Glomerular visceral epithelial cell (primary cell): ENCODE measurements around the gene CAPN5.

Experiments
- DNase-seq: peaks from one replicate; pipeline ENCODE4 v3.0.0-alpha.2; 2016; ENCODE audit errors: extremely low spot score

Gene CAPN5

DNA sequence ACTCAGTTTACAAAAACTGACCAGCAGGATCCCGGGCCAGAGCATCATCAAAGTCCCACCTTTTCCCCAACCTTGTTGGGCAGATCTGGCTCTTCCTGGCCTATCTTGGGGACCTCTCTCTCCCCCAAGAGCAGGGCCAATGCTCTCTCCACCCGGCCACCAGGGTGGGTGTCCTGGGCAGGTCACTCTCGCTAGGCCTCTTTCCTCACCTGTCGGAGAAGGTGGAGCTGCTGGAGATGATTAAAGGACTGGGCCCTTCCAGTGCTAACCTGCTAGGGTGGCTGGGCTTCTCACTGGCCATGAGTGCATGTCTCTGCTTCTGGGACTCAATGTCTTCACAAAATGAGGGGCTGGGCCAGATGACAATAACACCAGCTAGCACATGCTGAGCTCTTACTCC is 2.9 kb upstream of the CAPN5 start:
- no peak for DNase-seq

DNA sequence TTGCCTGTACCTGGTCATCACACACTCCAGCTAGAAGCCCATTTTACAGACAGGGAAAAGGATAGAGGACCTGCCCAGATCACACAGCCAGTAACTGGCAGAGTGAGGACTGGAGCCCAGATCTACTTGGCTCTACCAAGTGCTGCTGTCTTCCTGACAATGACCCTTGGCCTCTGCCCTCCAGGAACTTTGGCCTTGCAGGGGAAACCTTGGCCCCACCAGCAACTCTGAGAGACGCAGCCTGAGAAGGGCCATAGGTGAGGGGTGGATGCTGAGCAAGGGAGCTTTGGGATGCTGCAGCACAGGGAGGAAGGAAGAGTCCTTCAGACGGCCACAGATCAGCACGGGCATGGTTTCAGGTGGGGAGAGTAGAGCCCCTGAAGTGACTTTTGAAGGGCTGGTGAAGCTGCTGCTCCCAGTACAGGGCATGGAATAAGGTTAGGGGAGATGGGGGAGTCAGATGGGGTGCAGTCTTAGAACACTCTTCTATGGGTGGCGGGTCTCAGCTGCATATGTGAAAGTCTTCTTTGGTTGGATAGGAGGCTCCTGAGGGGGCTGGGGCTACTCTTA is 2.0 kb upstream of the CAPN5 start:
- no peak for DNase-seq

DNA sequence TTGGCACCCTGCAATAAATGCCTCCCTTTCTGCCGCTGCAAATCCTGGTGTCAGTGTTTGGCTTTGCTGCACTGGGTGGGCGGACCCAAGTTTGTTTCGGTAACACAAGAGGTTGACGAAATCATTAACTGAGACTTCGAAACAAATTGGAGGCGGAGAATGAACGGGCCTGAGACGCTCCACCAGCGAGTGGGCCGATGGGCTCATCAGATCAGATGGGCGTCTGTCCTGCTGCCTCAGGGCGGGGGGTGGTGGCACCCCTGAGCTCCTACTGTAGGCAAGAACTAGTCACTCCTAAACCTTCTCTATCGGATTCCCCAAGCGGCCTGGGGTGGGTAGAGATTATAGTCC is 918 bp upstream of the CAPN5 start:
- DNase-seq = peak; percentile 30

DNA sequence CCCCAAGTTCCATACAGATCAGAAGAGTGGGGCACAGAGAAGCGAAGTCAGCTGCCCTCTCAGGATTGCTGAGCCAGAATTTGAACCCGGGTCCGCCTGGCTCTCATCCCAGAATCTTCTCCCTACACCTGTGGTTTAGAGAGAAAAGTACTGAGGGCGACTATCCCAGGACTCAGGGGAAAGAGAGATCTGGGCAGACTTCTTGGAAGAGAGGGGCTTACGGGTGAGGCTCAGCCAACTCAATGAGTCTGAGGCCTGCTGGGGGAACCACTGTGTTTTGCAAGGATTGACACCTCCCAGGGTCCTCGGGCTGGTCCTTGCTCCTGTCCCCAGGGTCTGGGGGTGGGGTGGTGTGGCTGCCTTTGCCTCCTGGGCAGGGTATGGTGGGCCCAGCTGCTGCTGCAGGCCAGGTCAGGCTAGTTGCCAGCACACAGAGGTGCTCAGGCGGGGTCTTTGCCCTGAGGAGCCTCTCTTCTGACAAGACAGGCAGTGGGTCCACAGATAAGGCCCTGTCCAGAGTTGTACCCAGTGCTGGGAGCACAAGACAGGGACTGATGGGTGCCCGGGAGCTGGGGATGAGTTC is 1.2 kb downstream of the CAPN5 start:
- DNase-seq = no peak

DNA sequence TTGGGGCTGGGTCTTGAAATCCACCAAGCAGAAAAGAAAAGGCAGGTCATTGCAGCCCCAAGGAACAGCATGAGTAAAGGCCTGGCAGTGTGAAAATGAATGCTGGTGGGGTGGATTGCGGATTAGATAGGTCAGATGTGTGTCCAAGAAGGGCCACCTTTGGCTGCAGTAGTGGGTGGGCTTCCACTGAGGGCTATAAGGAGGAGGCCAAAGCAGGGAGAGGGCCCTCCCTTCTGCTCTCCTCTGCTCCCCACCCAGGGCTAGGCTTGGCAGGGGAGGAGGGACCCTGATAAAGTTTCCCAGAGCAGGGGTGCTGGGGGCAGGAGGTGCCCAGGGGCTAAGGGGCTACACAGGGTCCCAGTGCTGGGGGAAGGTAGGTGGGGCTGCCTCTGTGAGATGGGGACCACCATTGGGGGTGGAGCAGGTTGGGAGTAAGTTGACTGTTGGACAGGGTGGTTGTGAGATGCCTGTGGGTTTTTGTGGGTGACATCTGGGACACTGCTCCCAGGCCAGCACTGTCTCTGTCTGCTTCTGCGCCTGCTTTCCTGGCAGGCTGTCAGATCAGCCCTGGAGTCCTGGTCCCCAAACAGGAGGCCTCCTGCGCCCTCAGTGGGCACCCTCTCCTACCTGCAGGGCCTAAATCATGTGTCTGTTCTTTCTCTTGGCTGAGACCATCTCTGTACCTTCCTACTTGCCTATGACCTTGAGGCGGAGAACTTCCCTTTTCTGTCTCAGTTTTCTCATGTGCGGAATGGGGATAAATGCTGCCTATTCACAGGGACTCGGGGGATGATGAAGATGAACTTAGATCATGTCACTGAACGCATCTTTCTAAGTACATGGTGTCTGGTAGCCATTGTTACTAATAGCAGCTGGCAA is 1.9 kb downstream of the CAPN5 start:
- no peak for DNase-seq

DNA sequence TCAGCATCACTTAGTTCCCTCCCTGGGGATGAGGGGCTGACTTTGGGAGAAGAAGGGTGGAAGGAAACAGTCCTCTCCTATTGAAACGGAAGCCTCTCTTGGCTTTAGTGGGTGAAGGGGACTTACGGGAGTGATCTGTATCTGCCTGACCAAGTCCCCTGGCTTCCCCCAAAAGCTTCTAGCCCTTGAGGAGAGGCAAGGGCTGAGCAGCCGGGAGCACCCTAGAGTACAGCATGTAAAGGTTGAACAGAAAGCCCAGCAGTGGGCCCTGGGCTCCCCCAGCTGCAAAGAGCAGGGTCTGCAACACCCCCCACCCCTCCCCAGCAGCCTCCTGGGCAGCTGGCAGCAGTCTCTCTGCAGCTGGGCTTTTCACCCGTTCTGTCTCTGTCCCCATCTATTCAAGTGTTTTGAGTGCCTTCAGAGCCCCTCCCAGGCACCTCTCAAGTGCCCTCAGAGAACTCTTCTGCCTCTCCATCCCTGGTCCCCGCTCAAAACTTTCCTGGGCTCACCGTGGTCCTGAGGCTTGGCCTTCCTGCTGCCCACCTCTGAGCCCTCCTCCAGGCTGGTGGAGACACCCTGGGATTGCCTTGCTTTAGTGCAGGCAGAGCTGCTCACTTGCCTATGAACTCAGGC is 2.7 kb downstream of the CAPN5 start:
- DNase-seq = no peak

DNA sequence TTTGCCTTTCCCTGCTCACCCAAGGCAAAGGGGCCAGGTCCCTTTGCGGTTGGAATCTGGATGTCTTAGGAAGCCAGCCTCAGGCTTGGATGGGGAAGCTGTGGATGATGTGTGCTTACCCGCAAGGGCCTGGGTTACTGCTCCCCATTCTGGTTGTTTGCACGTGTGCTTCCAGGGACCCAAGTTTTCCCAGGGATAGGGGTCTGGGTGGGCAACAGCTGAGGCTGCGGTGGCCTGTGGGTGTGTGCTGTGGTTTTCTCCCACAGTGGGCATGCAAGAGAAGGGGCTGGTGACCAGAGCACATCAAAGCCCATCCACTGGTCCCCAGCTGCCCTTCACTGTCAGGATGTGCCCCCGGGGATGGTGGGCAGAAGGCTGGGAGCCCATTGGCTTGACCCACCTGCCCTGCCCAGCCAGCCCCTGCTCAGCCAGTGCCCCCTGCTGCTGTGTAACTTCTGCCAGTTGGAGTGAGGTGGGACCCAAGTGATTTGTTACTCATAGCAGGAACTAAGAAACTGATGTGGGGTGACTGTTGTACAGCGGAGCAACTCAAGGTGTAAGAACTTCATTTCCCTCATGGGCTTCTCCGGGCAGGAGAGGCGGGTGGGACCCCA is 3.3 kb downstream of the CAPN5 start:
- DNase-seq = no peak

DNA sequence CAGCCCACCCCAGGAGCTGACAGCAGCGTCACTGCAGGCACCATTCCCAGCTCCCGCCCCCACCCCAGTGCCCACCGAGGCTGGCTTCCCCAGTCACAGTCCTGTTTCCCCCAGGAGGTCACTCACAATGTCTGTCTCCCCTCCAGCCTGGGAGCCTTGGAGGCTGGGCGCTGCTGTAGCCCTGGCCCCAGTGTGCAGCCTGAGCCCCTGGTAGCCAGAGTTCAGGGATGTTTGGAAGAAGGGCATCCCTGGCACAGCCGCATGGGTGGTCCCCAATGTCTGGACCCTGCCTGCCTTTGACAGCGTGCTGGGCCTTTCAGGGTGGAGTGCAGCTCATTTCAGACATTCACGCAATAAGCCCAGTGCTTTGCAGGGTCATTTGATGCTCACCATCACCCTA is 4.3 kb downstream of the CAPN5 start:
- no peak for DNase-seq

DNA sequence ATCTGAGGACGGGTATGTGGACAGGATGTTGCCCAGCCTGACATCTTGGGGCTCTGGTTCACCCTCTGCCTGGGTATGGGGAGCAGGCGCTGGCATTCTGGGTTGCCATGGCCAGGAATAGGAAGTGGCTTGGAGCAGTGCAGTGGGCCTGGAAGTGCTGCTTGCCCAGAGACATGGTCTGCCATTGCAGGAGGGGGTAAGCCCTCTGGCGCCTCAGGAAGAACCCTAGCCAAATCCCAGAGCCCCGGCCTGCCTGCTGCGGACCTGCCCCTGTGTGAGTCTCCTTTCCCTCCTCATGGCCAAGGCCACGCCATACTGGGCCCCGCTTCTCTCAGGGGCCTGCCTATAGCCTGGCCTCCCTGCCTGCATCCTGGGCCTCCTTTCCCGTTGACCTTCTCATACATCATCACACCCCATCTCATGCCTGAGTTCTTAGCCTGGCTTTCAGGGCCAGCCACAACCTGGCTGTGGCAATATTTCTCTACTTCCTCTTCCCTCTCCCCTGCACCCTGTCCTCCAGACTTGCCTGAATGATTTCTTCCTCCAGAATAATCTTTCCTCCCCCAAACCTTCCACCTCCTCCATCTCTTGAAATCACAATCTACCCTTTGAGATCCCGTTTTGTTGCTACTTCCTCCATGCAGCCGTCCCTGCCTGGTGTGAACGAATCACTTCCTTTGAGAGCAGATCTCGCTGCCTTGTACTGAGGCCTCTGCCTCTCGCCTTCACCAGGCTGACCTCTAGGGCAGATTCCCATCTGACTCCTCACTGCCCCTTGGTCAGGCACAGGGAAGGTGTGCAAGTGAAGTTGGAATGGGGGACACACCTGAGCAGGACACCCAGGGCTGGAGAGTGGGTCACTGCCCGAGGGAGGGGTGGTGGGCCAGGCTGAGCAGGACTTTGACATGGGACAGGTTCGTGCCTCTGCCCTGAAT is 5.2 kb downstream of the CAPN5 start:
- peak; percentile 22 for DNase-seq

DNA sequence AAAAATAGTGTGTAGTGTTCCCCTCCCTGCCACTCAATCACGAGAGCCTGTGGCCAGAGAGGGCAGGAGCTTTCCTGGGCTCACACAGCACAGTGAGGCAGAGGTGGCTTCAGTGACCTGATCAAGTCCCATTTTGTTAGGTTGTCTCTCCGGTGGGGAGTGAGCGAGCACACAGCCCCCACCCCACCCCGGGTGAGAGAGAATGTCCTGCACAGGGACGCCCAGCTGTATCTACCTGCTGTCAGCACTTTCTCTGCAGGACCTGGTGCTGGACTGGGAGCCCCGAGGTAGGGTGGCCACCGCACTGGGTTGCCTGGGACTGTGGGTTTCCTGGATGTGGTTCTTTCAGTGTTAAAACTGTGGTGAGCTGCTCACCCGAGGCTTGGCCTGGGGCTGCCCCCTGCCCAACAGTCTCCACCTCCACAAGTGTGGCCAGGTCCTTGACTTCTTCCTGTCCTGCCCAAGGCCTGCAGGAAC is 6.1 kb downstream of the CAPN5 start:
- DNase-seq = no peak

DNA sequence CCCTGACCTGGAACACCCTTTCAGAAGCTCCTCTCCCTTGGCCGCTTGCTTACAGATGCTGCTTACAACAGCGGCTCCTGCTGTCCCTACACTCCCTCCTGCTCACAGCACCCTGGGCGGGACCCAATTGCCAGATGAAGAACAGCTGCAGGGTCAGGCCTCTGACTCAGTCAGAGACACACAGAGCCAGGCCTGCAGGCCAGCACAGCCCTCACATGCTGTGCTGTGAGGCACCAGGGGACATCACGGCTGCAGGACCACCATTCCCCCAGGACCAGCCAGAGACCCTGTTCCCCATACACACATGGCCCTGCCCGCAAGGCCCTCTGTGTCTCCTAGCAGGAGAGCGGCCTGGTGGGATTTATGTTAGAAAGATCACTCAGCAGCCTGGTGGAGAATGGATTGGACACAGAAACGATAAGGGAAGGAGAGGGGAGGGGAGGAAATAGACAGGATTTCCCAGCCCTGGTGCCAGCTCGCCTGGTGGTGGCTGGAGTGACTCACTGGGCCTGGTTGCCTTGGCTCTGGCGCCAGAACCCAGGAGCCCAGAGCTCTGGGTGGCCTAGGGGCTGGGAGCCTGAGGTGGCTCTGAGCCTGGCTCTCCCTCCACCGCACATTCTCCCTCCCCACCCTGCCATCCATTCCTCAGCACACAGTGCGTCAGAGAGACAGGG is 6.7 kb downstream of the CAPN5 start:
- DNase-seq = peak; percentile 89

DNA sequence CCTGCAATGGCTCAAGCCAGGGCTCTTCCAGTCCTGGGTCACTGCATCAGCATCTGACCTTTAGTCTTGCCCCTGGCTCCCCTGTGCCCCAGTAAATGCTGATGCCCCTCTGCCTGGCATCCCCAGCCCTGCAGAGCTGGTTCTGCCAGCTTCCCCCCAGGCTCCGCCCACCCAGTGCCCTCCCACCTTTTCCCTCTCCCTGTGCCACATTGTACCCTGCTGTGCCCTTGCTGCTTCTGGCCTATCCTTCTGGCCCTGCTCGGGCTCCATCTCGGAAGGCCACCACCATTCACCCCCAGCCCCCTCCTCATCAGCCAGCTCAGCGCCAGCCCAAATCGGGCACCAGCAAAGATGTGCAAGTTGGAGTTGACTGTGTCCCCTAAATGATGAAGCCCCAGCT is 7.4 kb downstream of the CAPN5 start:
- no peak for DNase-seq

DNA sequence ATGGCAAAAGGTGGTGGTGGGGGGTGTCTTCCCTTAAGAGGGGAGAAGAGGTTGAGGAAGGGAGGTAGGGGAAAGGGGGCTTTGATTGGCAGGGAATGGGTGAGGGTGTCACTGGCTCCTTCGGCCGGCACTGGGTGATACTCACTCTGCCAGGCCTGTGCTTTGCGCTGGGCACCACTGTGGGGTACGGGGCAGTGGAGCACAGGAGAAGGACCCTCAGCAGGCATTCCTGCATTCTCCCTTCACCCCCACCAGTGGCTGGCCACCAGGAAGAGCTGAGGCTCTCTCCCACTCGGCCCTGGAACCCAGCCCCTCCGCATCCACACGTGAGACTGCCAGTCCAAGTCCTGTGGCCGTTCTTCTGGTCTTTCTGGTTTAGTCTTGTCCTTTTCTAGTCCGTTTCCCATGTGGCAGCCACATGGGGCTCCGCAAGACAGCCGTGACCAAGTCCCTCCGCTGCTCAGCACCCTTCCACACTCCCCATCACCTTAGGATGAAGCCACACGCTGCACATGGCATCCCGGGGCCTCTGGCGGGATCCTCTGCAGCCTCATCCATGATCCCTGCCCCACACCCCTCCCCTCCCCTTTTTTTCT is 8.0 kb downstream of the CAPN5 start:
- DNase-seq = no peak

DNA sequence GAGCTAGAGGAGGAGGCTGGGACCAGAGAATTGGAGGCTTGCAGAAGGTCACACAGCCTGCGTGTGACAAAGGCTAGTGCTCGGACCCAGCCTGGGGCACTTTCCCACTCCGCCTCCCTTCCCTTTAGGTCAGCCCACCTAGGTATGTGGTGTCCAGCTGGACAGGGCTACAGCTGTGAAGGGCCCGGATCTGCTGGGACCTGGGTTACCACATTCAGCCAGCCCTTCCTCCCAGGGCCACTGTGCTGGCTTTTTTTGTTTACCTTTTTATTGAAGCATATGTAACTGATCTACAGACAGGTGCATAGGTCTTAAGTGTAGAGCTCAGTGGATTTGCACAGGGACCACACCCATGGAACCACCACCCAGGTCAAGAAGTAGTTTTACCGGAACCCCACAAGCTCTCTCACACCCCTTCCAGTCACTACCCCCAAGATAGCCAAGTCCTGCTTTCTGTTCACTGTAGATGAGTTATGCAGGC is 8.7 kb downstream of the CAPN5 start:
- DNase-seq = no peak

DNA sequence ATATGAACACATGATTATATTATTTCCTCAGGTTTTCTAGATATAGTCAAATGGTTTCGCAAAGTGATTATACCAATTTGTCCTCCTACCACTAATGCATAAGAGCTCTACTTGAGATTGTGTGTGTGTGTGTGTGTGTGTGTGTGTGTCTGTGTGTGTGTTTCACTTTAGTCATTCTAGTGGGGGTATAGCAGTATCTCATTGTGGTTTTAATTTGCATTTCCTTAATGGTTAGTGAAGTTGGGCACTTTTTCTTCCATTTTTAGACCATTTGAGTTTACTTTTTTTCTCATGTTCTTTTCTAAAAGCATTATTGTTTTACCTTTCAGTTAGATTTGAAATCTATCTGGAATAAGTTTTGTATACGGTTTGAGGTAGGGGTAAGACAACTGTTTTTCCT is 12.9 kb downstream of the CAPN5 start:
- DNase-seq = no peak

DNA sequence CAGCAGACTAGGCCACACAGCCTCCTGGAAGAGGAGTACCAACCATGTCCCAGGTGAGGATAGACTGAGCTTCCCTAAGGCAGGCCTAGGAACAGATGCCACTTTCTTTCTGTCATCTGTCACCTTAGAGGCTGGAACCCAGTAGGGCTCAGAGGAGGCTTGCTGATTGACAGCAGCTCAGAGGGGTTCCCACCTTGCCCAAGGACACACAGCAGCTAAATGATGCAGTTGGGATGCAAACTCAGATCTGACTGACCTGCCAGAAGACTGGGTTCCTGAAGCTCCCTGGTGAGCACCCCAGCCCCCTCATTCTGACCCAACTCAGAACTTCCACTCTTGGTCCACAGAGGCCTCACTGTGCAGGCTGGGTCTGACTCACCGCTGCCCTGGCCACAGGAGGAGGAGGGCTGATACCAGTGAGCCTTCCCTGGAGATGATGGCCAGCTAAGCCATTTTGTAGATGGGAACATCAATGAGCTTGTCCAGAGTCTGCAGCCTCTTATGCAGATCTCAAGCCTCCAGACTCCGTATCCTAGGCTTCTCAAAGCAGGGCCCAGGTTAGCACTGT is 14.0 kb downstream of the CAPN5 start:
- peak; percentile 13 for DNase-seq

DNA sequence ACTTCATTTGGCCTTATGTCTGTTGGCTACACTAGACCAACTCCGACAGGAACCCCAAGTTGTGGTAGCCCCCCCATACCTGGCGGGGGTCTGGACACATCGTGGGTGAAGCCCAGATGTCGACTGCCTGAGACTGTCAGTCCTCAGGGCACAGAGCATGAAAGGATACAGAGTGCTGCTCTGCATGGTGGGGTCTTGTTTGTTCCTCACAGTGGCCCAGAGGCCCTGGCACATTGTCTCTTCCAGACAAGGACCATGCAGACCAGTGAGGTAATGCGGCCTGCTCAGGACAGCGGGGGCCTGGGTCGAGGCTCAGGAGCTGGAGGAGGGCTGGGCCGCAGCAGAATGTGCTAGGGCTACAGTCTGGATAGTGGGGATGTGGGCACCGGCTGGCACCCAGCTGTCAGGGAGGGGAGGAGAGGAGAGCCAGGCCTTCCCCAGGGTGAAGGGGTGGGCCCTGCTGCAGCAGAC is 14.6 kb downstream of the CAPN5 start:
- no peak for DNase-seq

DNA sequence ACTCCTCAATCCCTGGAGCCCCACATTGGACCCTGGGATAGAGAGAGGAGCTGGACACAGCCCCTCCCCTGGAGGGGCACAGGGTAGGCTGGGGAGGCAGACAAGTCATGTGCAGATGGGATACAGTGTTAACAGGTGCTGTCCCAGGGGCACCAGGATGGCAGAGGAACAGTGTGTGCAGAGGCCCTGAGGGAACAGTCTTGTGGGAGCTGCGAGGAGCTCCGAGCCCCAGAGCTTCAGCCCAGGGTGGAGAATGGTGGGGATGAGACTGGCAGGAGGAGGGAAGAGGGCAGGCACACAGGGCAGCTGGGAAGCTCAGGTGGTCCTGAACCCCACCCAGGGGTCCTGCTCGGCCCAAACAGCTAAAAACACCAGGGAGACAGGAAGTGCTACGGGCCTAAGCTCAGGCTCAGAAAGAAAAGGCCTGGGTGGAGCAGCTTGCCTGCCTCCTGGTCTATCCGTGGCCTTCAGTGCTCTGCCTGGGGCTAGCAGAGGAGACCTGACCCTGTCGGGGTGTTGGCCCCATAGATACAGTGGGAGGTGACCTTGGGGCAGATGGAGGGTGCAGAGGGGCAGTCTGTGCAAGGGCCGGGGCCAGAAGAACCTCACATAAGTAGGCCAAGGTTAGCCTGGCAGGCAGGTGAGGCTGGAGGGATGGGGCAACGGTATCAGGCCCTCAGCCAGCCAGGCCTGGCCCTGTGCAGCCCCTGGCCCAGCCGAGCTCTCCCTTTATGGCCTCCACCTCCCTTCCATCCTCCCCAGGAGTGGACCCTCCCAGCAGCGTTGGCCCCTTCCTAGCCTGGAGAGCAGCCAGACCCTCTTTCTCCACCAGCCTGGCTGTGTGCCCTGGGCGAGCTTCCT is 15.4 kb downstream of the CAPN5 start:
- no peak for DNase-seq
